ENCODE measurements around the gene XPC.

- TF ChIP-seq CTCF (IDR thresholded peaks at IDR 0.05; ENCODE audit: low read depth, low read length, missing input control) (no peak), REST (IDR thresholded peaks at IDR 0.05) (no peak), YY1 (IDR thresholded peaks at IDR 0.05) (no peak), RAD21 (IDR thresholded peaks at IDR 0.05) (no peak), SP1 (IDR thresholded peaks at IDR 0.05) (no peak), GABPA (IDR thresholded peaks at IDR 0.05 in 1 of 2, conservative IDR thresholded peaks at IDR 0.05 in 1 of 2) (no peak), ZBTB33 (IDR thresholded peaks at IDR 0.05) (no peak)
These were observed 49.5 kb upstream of the XPC start for GRCh38 chr3:14227856-14228255.
